Measurements from ENCODE around the gene TMEM185B. TPM values are rescaled to one million over a fixed set of nuclear protein-coding genes. Genes with fewer than 3 reads are reported as not detected.
"Not testable (repeated sequence)": the region's sequence is repeated elsewhere in the genome, so short reads cannot be mapped to it uniquely, and the experiment has no call there.

Gene TMEM185B
- total RNA-seq, 4 donors from 2014 or later, result 12.1 to 23.2 (median 17.8) TPM

GRCh38 chr2:120236316-120236715, 13.1 kb upstream of the TMEM185B start:
- in situ Hi-C loops (cut with MboI; ENCODE audit: low pct_ligation_motif_present in 1 of 4, low pct_unique_long_range_greater_than_20kb in 1 of 4, low sequenced_read_pairs in 3 of 4), result no loop called here
- 96% methylated on average over 9 of the region's 10 CpGs; no CpG with 5 or more reads in 1 of the 2 donors for WGBS, 2 donors (ENCODE audit: low coverage in 1 of 2)
- Histone ChIP-seq H3K4me1 (peaks cover 7 to 42% (median 26%) of the 10 kb centered on the region in 4 donors), H3K4me3 (no peak overlapping the region), H3K27ac (no peak overlapping the region), H3K27me3 (no peaks in the 10 kb centered on the region), H3K36me3 (no peaks in the 10 kb centered on the region), H3K9me3 (no peaks in the 10 kb centered on the region)
- TF ChIP-seq EP300 (IDR thresholded peaks at IDR 0.05; ENCODE audit: low read depth), result no peak
- no peak for TF ChIP-seq CTCF (IDR thresholded peaks at IDR 0.05)
- DNase-seq, result peak; percentile 7
- intact Hi-C loops (cut with DNase I; ENCODE audit: low total_unique reads), result no loop called here

- WGBS, 2 donors (ENCODE audit: low coverage in 1 of 2), result 89 to 94% methylated on average over 3 to 6 of the region's 6 CpGs
- H3K27me3 ChIP-seq, result no peaks in the 10 kb centered on the region
- H3K36me3 ChIP-seq, result no peaks in the 10 kb centered on the region
- in situ Hi-C loops (cut with MboI; ENCODE audit: low pct_ligation_motif_present in 1 of 4, low pct_unique_long_range_greater_than_20kb in 1 of 4, low sequenced_read_pairs in 3 of 4), result no loop called here
- H3K4me1 ChIP-seq, result peaks cover 8 to 48% (median 32%) of the 10 kb centered on the region in 4 donors
- no peak overlapping the region for H3K27ac ChIP-seq
- no peak for DNase-seq
- intact Hi-C loops (cut with DNase I; ENCODE audit: low total_unique reads), result no loop called here
- H3K9me3 ChIP-seq, result no peaks in the 10 kb centered on the region
- no peak overlapping the region for H3K4me3 ChIP-seq
- TF ChIP-seq POLR2AphosphoS5 (IDR thresholded peaks at IDR 0.05), result no peak
- TF ChIP-seq POLR2A (IDR thresholded peaks at IDR 0.05), result no peak
- TF ChIP-seq EP300 (IDR thresholded peaks at IDR 0.05; ENCODE audit: low read depth), result no peak
- TF ChIP-seq CTCF (IDR thresholded peaks at IDR 0.05), result no peak
Observed at GRCh38 chr2:120235681-120236080, 12.5 kb upstream of the TMEM185B start.

GRCh38 chr2:120235158-120235557, 12.0 kb upstream of the TMEM185B start:
- H3K4me3 ChIP-seq; H3K9me3 ChIP-seq; DNase-seq; H3K27ac ChIP-seq; H3K36me3 ChIP-seq; H3K27me3 ChIP-seq; intact Hi-C loops (cut with DNase I; ENCODE audit: low total_unique reads); in situ Hi-C loops (cut with MboI; ENCODE audit: low pct_ligation_motif_present in 1 of 4, low pct_unique_long_range_greater_than_20kb in 1 of 4, low sequenced_read_pairs in 3 of 4): not testable (repeated sequence)
- WGBS, 2 donors (ENCODE audit: low coverage in 1 of 2), result 90 to 100% methylated on average over 2 of the region's 2 CpGs
- peaks cover 9 to 54% (median 36%) of the 10 kb centered on the region in 4 donors for H3K4me1 ChIP-seq

- no peaks in the 10 kb centered on the region for H3K36me3 ChIP-seq
- TF ChIP-seq EP300 (IDR thresholded peaks at IDR 0.05; ENCODE audit: low read depth), result no peak
- TF ChIP-seq CTCF (IDR thresholded peaks at IDR 0.05), result no peak
- TF ChIP-seq POLR2AphosphoS5 (IDR thresholded peaks at IDR 0.05), result no peak
- TF ChIP-seq POLR2A (IDR thresholded peaks at IDR 0.05), result no peak
- in situ Hi-C loops (cut with MboI; ENCODE audit: low pct_ligation_motif_present in 1 of 4, low pct_unique_long_range_greater_than_20kb in 1 of 4, low sequenced_read_pairs in 3 of 4), result no loop called here
- intact Hi-C loops (cut with DNase I; ENCODE audit: low total_unique reads), result no loop called here
- WGBS, 2 donors (ENCODE audit: low coverage in 1 of 2), result 83 to 92% methylated on average over 1 to 5 of the region's 5 CpGs
- H3K27ac ChIP-seq, result peak overlapping the region in 3 of 4 donors; percentile 69 to 82 (median 79)
- H3K27me3 ChIP-seq, result no peaks in the 10 kb centered on the region
- H3K4me3 ChIP-seq, result no peak overlapping the region
- peaks cover 3 to 53% (median 26%) of the 10 kb centered on the region in 4 donors for H3K4me1 ChIP-seq
- no peaks in the 10 kb centered on the region for H3K9me3 ChIP-seq
- DNase-seq, result peak; percentile 5
Observed at GRCh38 chr2:120233292-120233691, 10.1 kb upstream of the TMEM185B start.

- no peaks in the 10 kb centered on the region for H3K9me3 ChIP-seq
- in situ Hi-C loops (cut with MboI; ENCODE audit: low pct_ligation_motif_present in 1 of 4, low pct_unique_long_range_greater_than_20kb in 1 of 4, low sequenced_read_pairs in 3 of 4) (no loop called here), intact Hi-C loops (cut with DNase I; ENCODE audit: low total_unique reads) (no loop called here)
- H3K27me3 ChIP-seq, result no peaks in the 10 kb centered on the region
- WGBS, 2 donors (ENCODE audit: low coverage in 1 of 2), result 0 to 34% methylated on average over 3 to 15 of the region's 15 CpGs
- TF ChIP-seq CTCF (IDR thresholded peaks at IDR 0.05) (no peak), POLR2AphosphoS5 (IDR thresholded peaks at IDR 0.05) (peak in 2 of 3 donors; percentile 25), POLR2A (IDR thresholded peaks at IDR 0.05) (no peak), EP300 (IDR thresholded peaks at IDR 0.05; ENCODE audit: low read depth) (no peak)
- peaks cover 3 to 42% (median 23%) of the 10 kb centered on the region in 4 donors for H3K4me1 ChIP-seq
- peak overlapping the region; percentile 69 to 82 (median 75) for H3K27ac ChIP-seq
- H3K36me3 ChIP-seq, result no peaks in the 10 kb centered on the region
- peak overlapping the region; percentile 1 to 47 (median 26) for H3K4me3 ChIP-seq
- DNase-seq, result peak; percentile 58
Observed at GRCh38 chr2:120231974-120232635, 8.9 kb upstream of the TMEM185B start.
